Sigmoid colon (tissue), 7 donors: Measurements from ENCODE around the gene ASH1L. TPM values are rescaled to one million over a fixed set of nuclear protein-coding genes. Genes with fewer than 3 reads are reported as not detected.
"Not testable (repeated sequence)": the region's sequence is repeated elsewhere in the genome, so short reads cannot be mapped to it uniquely, and the experiment has no call there.

ENCODE experiments used
- DNase-seq: peaks from one replicate; pipeline ENCODE4 v3.0.0-alpha.2; 2019
- H3K27ac ChIP-seq, 4 donors: fragments of 200-600 bp; sonication (generic); one replicate each; pipeline ENCODE4 v1.5.1; 2016 to 2019; ENCODE audit warnings: mild to moderate bottlenecking in 1 of 4
- H3K27me3 ChIP-seq, 3 donors: fragments of 200-600 bp; sonication (generic); one replicate each; pipeline ENCODE4 v1.5.1; 2019; ENCODE audit warnings: mild to moderate bottlenecking in 1 of 3
- H3K36me3 ChIP-seq, 4 donors: fragments of 200-600 bp; sonication (generic); one replicate each; pipeline ENCODE4 v1.5.1; 2016 to 2019
- H3K4me1 ChIP-seq, 4 donors: fragments of 200-600 bp; sonication (generic); one replicate each; pipeline ENCODE4 v1.5.1; 2017 to 2019
- H3K4me3 ChIP-seq, 4 donors: fragments of 200-600 bp; sonication (generic); one replicate each; pipeline ENCODE4 v1.5.1; 2017 to 2019; ENCODE audit warnings: mild to moderate bottlenecking in 2 of 4, moderate library complexity in 1 of 4
- H3K9me3 ChIP-seq, 4 donors: fragments of 200-600 bp in 3 of 4; sonication (generic) in 3 of 4; one replicate each; pipeline versions ENCODE4 v1.5.1 to v1.6.1; 2013 to 2019
- CTCF ChIP-seq, 4 experiments: fragments of 450-650 bp in 3 of 4; fragments of 200-600 bp in 1 of 4; IDR thresholded peaks; one replicate each; pipeline ENCODE4 v1.5.1; 2016 to 2019; ENCODE audit warnings: antibody characterized with exemption in 4 of 4, mild to moderate bottlenecking in 3 of 4, moderate library complexity in 2 of 4
- EP300 ChIP-seq, 4 donors: sonication (generic); formaldehyde crosslinking; IDR thresholded peaks; one replicate each; pipeline ENCODE4 v1.6.1; 2017; ENCODE audit warnings: antibody characterized with exemption in 4 of 4
- POLR2A ChIP-seq, 2 donors: fragments of 450-650 bp; IDR thresholded peaks; one replicate each; pipeline ENCODE4 v1.6.1; 2016; ENCODE audit warnings: antibody characterized with exemption in 2 of 2, mild to moderate bottlenecking in 2 of 2, moderate library complexity in 2 of 2
- POLR2AphosphoS5 ChIP-seq, 4 donors: sonication (generic); formaldehyde crosslinking; IDR thresholded peaks; one replicate each; pipeline ENCODE4 v1.6.1; 2017; ENCODE audit warnings: antibody characterized with exemption in 4 of 4
- WGBS, 2 donors: extraction: QIAGEN DNeasy Blood & Tissue Kit; methylation state at CpG; one replicate each; pipeline ENCODE4 v1.1.7; 2013; 5-methylcytosine and 5-hydroxymethylcytosine counted together
- intact Hi-C: fragments of 100-400 bp; cut with DNase I; formaldehyde crosslinking; loops from one replicate; pipeline ENCODE4 v1.15.1; 2023
- polyA plus RNA-seq, 3 donors: library from polyadenylated mRNA; stranded (reverse); fragments of 200-250 nt; gene quantifications; one replicate each; pipeline ENCODE4 v1.2.3, GENCODE V29; 2013
- total RNA-seq, 4 donors: library from RNA; depleted of rRNA; stranded (reverse); fragments of >200 nt; gene quantifications; one replicate each; pipeline ENCODE4 v1.1.0, GENCODE V29; 2016
- donor health status: healthy with polysubstance abuse.
- donor health status: Bipolar disorder and iron deficiency.
- donor health status: healthy.

ASH1L gene
- total and polyA plus RNA-seq, 7 donors: 4.2 to 70.6 (median 62.4) TPM

DNA sequence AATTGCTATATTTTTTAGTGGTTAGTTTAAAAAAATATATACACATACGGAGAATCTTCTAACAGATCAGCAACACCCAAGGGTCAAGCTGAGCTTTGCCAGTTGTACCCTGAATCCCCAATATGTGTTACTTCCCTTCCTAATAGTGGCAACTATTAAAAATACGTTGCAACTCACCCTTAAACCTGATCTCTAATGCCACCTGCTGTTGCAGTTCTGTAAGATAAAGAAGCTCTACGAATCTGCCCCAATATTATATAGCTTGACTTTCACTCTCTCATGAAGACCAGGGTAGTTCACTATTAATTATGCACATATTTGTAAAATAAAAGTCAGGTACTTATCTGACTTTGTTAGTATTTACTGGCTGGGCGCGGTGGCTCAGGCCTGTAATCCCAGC lies 58.4 kb downstream of the ASH1L start:
- H3K27me3 ChIP-seq: no peaks in the 10 kb centered on the region
- no peak overlapping the region for H3K4me3 ChIP-seq
- H3K27ac ChIP-seq: no peak overlapping the region
- TF ChIP-seq EP300 (IDR thresholded peaks at IDR 0.05) (no peak), POLR2A (IDR thresholded peaks at IDR 0.05) (no peak), CTCF (IDR thresholded peaks at IDR 0.05) (peak in 1 of 4 experiments; percentile 30)
- no peaks in the 10 kb centered on the region for H3K9me3 ChIP-seq
- WGBS, 2 donors: 62 to 64% methylated on average over 5 of the region's 5 CpGs
- H3K36me3 ChIP-seq: no peaks in the 10 kb centered on the region
- intact Hi-C loops: no loop called here
- peaks cover 0 to 59% (median 45%) of the 10 kb centered on the region in 4 donors for H3K4me1 ChIP-seq
- no peak for DNase-seq

- H3K27ac ChIP-seq: peak overlapping the region in 2 of 4 donors; percentile 8 to 18
- intact Hi-C loops: no loop called here
- 26 to 35% methylated on average over 5 of the region's 5 CpGs for WGBS, 2 donors
- TF ChIP-seq POLR2A (IDR thresholded peaks at IDR 0.05) (no peak), CTCF (IDR thresholded peaks at IDR 0.05) (no peak), POLR2AphosphoS5 (IDR thresholded peaks at IDR 0.05) (no peak), EP300 (IDR thresholded peaks at IDR 0.05) (no peak)
- peaks cover 0 to 42% (median 32%) of the 10 kb centered on the region in 4 donors for H3K4me1 ChIP-seq
- H3K4me3 ChIP-seq: no peak overlapping the region
- no peaks in the 10 kb centered on the region for H3K27me3 ChIP-seq
- H3K36me3 ChIP-seq: peaks cover 0 to 4% (median 0%) of the 10 kb centered on the region in 4 donors
- DNase-seq: no peak
- no peaks in the 10 kb centered on the region for H3K9me3 ChIP-seq
These were observed 62.5 kb downstream of the ASH1L start for GRCh38 chr1:155499953-155500639.

GRCh38 chr1:155499263-155499662 lies 63.3 kb downstream of the ASH1L start:
- Histone ChIP-seq H3K4me3 (no peak overlapping the region), H3K4me1 (peaks cover 0 to 40% (median 29%) of the 10 kb centered on the region in 4 donors), H3K9me3 (no peaks in the 10 kb centered on the region), H3K27ac (no peak overlapping the region), H3K27me3 (no peaks in the 10 kb centered on the region), H3K36me3 (peaks cover 0 to 4% (median 0%) of the 10 kb centered on the region in 4 donors)
- no peak for TF ChIP-seq CTCF (IDR thresholded peaks at IDR 0.05)
- TF ChIP-seq EP300 (IDR thresholded peaks at IDR 0.05): no peak
- TF ChIP-seq POLR2A (IDR thresholded peaks at IDR 0.05): no peak
- TF ChIP-seq POLR2AphosphoS5 (IDR thresholded peaks at IDR 0.05): no peak
- intact Hi-C loops: no loop called here
- 95 to 97% methylated on average over 1 of the region's 1 CpG for WGBS, 2 donors
- no peak for DNase-seq

DNA sequence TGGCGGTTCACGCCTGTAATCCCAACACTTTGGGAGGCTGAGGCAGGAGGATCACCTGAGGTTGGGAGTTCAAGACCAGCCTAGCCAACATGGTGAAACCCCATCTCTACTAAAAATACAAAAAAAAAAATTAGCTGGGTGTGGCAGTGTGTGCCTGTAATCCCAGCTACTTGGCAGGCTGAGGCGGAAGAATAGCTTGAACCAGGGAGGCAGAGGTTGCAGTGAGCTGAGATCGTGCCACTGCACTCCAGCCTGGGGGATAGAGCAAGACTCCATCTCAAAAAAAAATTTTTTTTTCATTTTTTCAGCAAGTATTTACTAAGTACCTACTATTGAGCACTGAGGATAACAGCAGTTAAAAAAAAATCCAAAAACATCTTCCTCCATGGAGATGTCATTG lies 69.0 kb downstream of the ASH1L start:
- WGBS, 2 donors: 61 to 82% methylated on average over 4 of the region's 4 CpGs
- H3K4me3 ChIP-seq, intact Hi-C loops, H3K4me1 ChIP-seq, DNase-seq, H3K36me3 ChIP-seq, H3K27me3 ChIP-seq, H3K27ac ChIP-seq, H3K9me3 ChIP-seq: not testable (repeated sequence)

- H3K9me3 ChIP-seq, H3K27ac ChIP-seq, intact Hi-C loops, H3K4me3 ChIP-seq, H3K36me3 ChIP-seq, DNase-seq, H3K27me3 ChIP-seq, H3K4me1 ChIP-seq: not testable (repeated sequence)
- 97 to 99% methylated on average over 6 of the region's 6 CpGs for WGBS, 2 donors
These were observed 74.2 kb downstream of the ASH1L start for GRCh38 chr1:155488419-155488818.

DNA sequence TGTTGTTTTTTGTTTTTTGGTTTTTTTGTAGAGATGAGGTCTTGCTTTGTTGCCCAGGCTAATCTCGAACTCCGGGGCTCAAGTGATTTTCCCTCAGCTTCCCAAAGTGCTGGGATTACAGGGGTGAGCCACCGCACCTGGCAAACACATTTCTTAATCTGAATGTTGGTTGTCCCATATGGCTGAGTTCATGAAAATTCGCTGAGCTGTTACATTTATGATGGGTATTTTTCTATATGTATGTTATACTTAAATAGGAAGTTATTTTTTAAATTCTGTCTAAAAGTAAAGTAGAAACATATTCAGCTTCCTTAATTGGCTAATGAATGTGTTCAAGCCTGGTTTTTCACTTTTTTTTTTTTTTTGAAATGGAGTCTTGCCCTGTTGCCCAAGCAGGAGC lies 75.1 kb downstream of the ASH1L start:
- H3K4me3 ChIP-seq: no peak overlapping the region
- no peaks in the 10 kb centered on the region for H3K9me3 ChIP-seq
- no peak overlapping the region for H3K27ac ChIP-seq
- DNase-seq: no peak
- intact Hi-C loops: no loop called here
- peaks cover 0 to under 1% (median 0%) of the 10 kb centered on the region in 4 donors for H3K4me1 ChIP-seq
- H3K36me3 ChIP-seq: no peaks in the 10 kb centered on the region
- no peak for TF ChIP-seq POLR2AphosphoS5 (IDR thresholded peaks at IDR 0.05)
- no peak for TF ChIP-seq CTCF (IDR thresholded peaks at IDR 0.05)
- no peak for TF ChIP-seq POLR2A (IDR thresholded peaks at IDR 0.05)
- no peak for TF ChIP-seq EP300 (IDR thresholded peaks at IDR 0.05)
- H3K27me3 ChIP-seq: no peaks in the 10 kb centered on the region
- WGBS, 2 donors: 98% methylated on average over 4 of the region's 4 CpGs

DNA sequence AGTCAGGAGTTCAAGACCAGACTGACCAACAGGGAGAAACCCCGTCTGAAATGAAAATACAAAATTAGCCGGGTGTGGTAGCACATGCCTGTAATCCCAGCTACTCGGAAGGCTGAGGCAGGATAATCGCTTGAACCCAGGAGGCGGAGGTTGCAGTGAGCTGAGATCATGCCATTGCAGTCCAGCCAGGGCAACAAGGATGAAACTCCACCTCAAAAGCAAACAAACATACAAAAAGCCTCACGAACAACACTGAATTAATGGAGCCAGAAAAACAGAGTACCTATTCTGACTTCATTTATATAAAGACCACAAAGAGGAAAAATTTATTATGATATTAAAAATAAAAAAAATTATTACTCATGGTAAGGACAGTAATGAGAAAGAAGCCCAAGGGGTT lies 75.7 kb downstream of the ASH1L start:
- intact Hi-C loops, DNase-seq, H3K27me3 ChIP-seq, H3K9me3 ChIP-seq, H3K4me1 ChIP-seq, H3K4me3 ChIP-seq, H3K36me3 ChIP-seq, H3K27ac ChIP-seq: not testable (repeated sequence)
- WGBS, 2 donors: 30 to 76% methylated on average over 6 of the region's 6 CpGs
